HepG2 (cell line): Measurements from ENCODE around the gene KRTAP1-5.

Experiments
- ATM ChIP-seq: fragments of 450-650 bp; IDR thresholded peaks from 2 replicates; pipeline ENCODE4 v1.7.1; 2017; ENCODE audit warnings: mild to moderate bottlenecking, borderline replicate concordance
- CEBPZ ChIP-seq: IDR thresholded peaks from 2 replicates; pipeline ENCODE4 v1.6.1; 2012; ENCODE audit warnings: low read length, improper control_type of control experiment
- ZNF281 ChIP-seq: sonication (generic); formaldehyde crosslinking; IDR thresholded peaks from 2 replicates; pipeline ENCODE4 v1.4.0; 2020; ENCODE audit warnings: missing genetic modification reagents, borderline replicate concordance

GRCh38 chr17:41065829-41066624 is 39.0 kb upstream of the KRTAP1-5 start, which contains the start of gene KRTAP2-4:
- no peak for TF ChIP-seq ZNF281 (CRISPR knock-in tag)
- TF ChIP-seq CEBPZ = no peak
- no peak for TF ChIP-seq ATM
